ENCODE measurements around the gene SSBP2.

DNA sequence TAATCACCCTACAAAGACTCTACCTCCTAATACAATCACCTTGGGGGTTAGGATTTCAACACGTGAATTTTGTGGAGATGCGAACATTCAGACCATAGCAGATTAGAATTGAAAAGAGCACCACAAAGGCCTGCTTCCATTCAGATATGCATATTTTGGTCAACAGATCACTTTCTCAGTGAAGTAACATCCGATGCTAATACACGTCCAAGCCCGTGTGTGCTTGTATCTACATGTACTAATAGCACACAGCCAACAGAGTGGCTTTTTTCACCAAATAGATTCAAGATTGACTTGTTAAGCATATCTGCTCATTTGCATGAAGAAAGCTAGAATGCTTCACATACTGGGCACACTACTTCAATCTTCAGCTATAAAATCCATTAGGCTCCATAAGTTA lies 35.6 kb upstream of the SSBP2 start:
- no peak for TF ChIP-seq POLR2A (IDR thresholded peaks at IDR 0.05; ENCODE audit: low read depth, low read length)
- TF ChIP-seq TAF1 (IDR thresholded peaks at IDR 0.05; ENCODE audit: borderline replicate concordance, low read depth, low read length) = no peak

Data from GM12892 (cell line).